HCT116 (cell line): Measurements from ENCODE around the gene SNN. TPM values are rescaled to one million over a fixed set of nuclear protein-coding genes. Genes with fewer than 3 reads are reported as not detected.

Experiments
- ATAC-seq: fragments of 200-7000 bp; cut with Tn5 transposase; 2 replicates; pipeline ENCODE4 v1.9.1; 2020; ENCODE audit warnings: mild to moderate bottlenecking, moderate library complexity
- BruUV-seq: library from RNA; stranded (reverse); fragments of 400-500 nt; replicated peaks from 2 replicates; lab custom pipeline; 2021; lab: Mats Ljungman, UMichigan
- CTCF ChIA-PET: fragments of 300-600 bp; sonication (Branson Sonifier 250); formaldehyde crosslinking; loops from one replicate; lab custom pipeline; 2021; ENCODE audit warnings: antibody characterized with exemption; lab: Charles Lee
- POLR2A ChIA-PET: fragments of 300-600, 350-600 bp; sonication (Branson Sonifier 250); formaldehyde crosslinking; loops from one replicate; lab custom pipeline; 2021; ENCODE audit warnings: antibody characterized with exemption; lab: Charles Lee
- RAD21 ChIA-PET, 2 experiments: fragments of 300-600 bp; sonication (Branson Sonifier 250); formaldehyde crosslinking; loops; one replicate each; lab custom pipeline; 2023; ENCODE audit warnings: low total read pairs in 2 of 2; ENCODE audit not compliant: uncharacterized antibody in 2 of 2, unreplicated experiment in 2 of 2, low non-redundant PET in 1 of 2; lab: Charles Lee
- DNase-seq: peaks from one replicate; pipeline ENCODE4 v3.0.0-alpha.2; 2010; ENCODE audit warnings: low read depth, low spot score
- H2AFZ ChIP-seq: fragments of 200-600 bp; shearing (Covaris generic), sonication (generic); 2 replicates; pipeline ENCODE4 v1.6.1; 2017; ENCODE audit warnings: low read depth, mixed run types, mixed read lengths, antibody characterized with exemption, low read length; ENCODE audit not compliant: poor library complexity, severe bottlenecking
- H3K27ac ChIP-seq: 2 replicates; pipeline ENCODE4 v1.5.1; 2012; ENCODE audit warnings: low read depth, low read length
- H3K27me3 ChIP-seq: fragments of 200-600 bp; sonication (generic); 2 replicates; pipeline ENCODE4 v1.6.1; 2016; ENCODE audit warnings: mixed run types, low read length, mixed read lengths; ENCODE audit not compliant: insufficient read depth
- H3K36me3 ChIP-seq, 2 experiments: fragments of 200-500 bp in 1 of 2; fragments of 200-600 bp in 1 of 2; sonication (Bioruptor generic) in 1 of 2; sonication (generic) in 1 of 2; 2 replicates each; pipeline versions ENCODE4 v1.5.1 to v1.6.1; 2014 to 2016; ENCODE audit warnings: low read length in 2 of 2, inconsistent platforms in 1 of 2, mixed read lengths in 1 of 2, mixed run types in 1 of 2; ENCODE audit not compliant: insufficient read depth in 2 of 2, control insufficient read depth in 1 of 2
- H3K4me1 ChIP-seq, 2 experiments: fragments of 200-600 bp in 1 of 2; sonication (generic) in 1 of 2; 2 replicates each; pipeline versions ENCODE4 v1.5.1 to v1.6.1; 2012 to 2017; ENCODE audit warnings: low read length in 2 of 2, inconsistent platforms in 1 of 2, mild to moderate bottlenecking in 1 of 2, mixed read lengths in 1 of 2, mixed run types in 1 of 2, moderate library complexity in 1 of 2; ENCODE audit not compliant: insufficient read depth in 2 of 2, control insufficient read depth in 1 of 2
- H3K4me2 ChIP-seq: fragments of 200-600 bp; sonication (generic); 2 replicates; pipeline ENCODE4 v1.6.1; 2017; ENCODE audit warnings: mixed run types, low read length, mixed read lengths
- H3K4me3 ChIP-seq, 2 experiments: fragments of 200-600 bp in 1 of 2; sonication (generic) in 1 of 2; replicated peaks in 1 of 2; 2 replicates each; pipeline ENCODE4 v1.5.1; 2011 to 2016; ENCODE audit warnings: low read length in 2 of 2, control low read depth in 1 of 2, low read depth in 1 of 2, mild to moderate bottlenecking in 1 of 2, mixed read lengths in 1 of 2, mixed run types in 1 of 2
- H3K79me2 ChIP-seq: fragments of 200-600 bp; sonication (generic); 2 replicates; pipeline ENCODE4 v1.6.1; 2017; ENCODE audit warnings: mild to moderate bottlenecking, mixed run types, low read length, moderate library complexity, mixed read lengths; ENCODE audit not compliant: insufficient read depth
- H3K9ac ChIP-seq: fragments of 200-600 bp; sonication (generic); 2 replicates; pipeline ENCODE4 v1.6.1; 2016; ENCODE audit warnings: low read length, mixed read lengths
- H3K9me2 ChIP-seq: fragments of 200-600 bp; sonication (generic), shearing (Covaris generic); 2 replicates; pipeline ENCODE4 v1.6.1; 2017; ENCODE audit warnings: mixed run types, mild to moderate bottlenecking, moderate library complexity; ENCODE audit not compliant: insufficient read depth
- H3K9me3 ChIP-seq, 2 experiments: fragments of 200-500 bp in 1 of 2; fragments of 200-600 bp in 1 of 2; sonication (Bioruptor generic) in 1 of 2; sonication (generic) in 1 of 2; 2 replicates each; pipeline ENCODE4 v1.6.1; 2014 to 2017; ENCODE audit warnings: low read length in 2 of 2, mixed read lengths in 2 of 2, inconsistent platforms in 1 of 2, low read depth in 1 of 2, mild to moderate bottlenecking in 1 of 2, mixed run types in 1 of 2, moderate library complexity in 1 of 2; ENCODE audit not compliant: control insufficient read depth in 1 of 2, insufficient read depth in 1 of 2
- H4K20me1 ChIP-seq: fragments of 200-600 bp; sonication (generic), shearing (Covaris generic); 2 replicates; pipeline ENCODE4 v1.6.1; 2017; ENCODE audit warnings: mixed run types, mild to moderate bottlenecking, moderate library complexity; ENCODE audit not compliant: insufficient read depth
- CEBPB ChIP-seq: IDR thresholded peaks from 2 replicates; pipeline ENCODE4 v1.6.1; 2012; ENCODE audit warnings: low read depth
- ELF1 ChIP-seq: IDR thresholded peaks from 2 replicates; pipeline ENCODE4 v1.6.1; 2012; ENCODE audit warnings: low read depth, borderline replicate concordance
- FOSL1 ChIP-seq: IDR thresholded peaks from 2 replicates; pipeline ENCODE4 v1.6.1; 2012; ENCODE audit warnings: low read depth
- POLR2AphosphoS5 ChIP-seq: IDR thresholded peaks from 2 replicates; pipeline ENCODE4 v1.6.1; 2011; ENCODE audit warnings: mild to moderate bottlenecking, low read depth, low read length, moderate library complexity
- RAD21 ChIP-seq: IDR thresholded peaks from 2 replicates; pipeline ENCODE4 v1.6.1; 2012; ENCODE audit warnings: low read depth, mild to moderate bottlenecking
- SIN3A ChIP-seq: IDR thresholded peaks from 2 replicates; pipeline ENCODE4 v1.6.1; 2012; ENCODE audit warnings: low read depth
- SP1 ChIP-seq: IDR thresholded peaks from 2 replicates; pipeline ENCODE4 v1.6.1; 2012; ENCODE audit warnings: low read depth
- SRF ChIP-seq: IDR thresholded peaks from 2 replicates; pipeline ENCODE4 v1.6.1; 2012; ENCODE audit warnings: low read depth
- YY1 ChIP-seq: IDR thresholded peaks from 2 replicates; pipeline ENCODE4 v1.6.1; 2011; ENCODE audit warnings: low read length, low read depth, moderate library complexity, mild to moderate bottlenecking; ENCODE audit not compliant: insufficient replicate concordance; ENCODE audit errors: extremely low read depth
- ZFX ChIP-seq: fragments of 450-650 bp; IDR thresholded peaks from 2 replicates; pipeline ENCODE4 v1.6.1; 2017
- intact Hi-C: fragments of 100-400 bp; cut with micrococcal nuclease; formaldehyde crosslinking; loops from 2 replicates; pipeline ENCODE4 v1.10.0; 2022
- total RNA-seq: library from RNA; stranded (reverse); gene quantifications from one replicate; pipeline ENCODE4 v1.2.1, GENCODE V29; 2021; ENCODE audit not compliant: unreplicated experiment

SNN gene
- total RNA-seq, 1 experiment from 2014 or later: 12.2 TPM

- no peaks in the 10 kb centered on the region for H3K9me2 ChIP-seq
- CTCF ChIA-PET: interaction anchor here (1.0 kb wide), 1 partner anchor 319 kb away, joined by 3 read pairs; no protein-coding TSS in a partner anchor
- DNase-seq: no peak
Observed at GRCh38 chr16:11726008-11726407, 57.8 kb downstream of the SNN start.

GRCh38 chr16:11727796-11728543 is 59.7 kb downstream of the SNN start:
- no peaks in the 10 kb centered on the region for H3K27me3 ChIP-seq
- RAD21 ChIA-PET: no interaction called here
- peaks cover 32% of the 10 kb centered on the region for H3K79me2 ChIP-seq
- no peaks in the 10 kb centered on the region for H3K4me1 ChIP-seq
- no peak overlapping the region for H3K4me3 ChIP-seq
- TF ChIP-seq POLR2AphosphoS5 (no peak), SP1 (no peak), ELF1 (no peak), YY1 (no peak), SIN3A (no peak)
- TF ChIP-seq, all 23 proteins: peak for 0
- CTCF ChIA-PET: no interaction called here
- H3K9me2 ChIP-seq: no peaks in the 10 kb centered on the region
- no TSS peak for BruUV-seq
- H3K4me2 ChIP-seq: no peak overlapping the region
- ATAC-seq (no peak), DNase-seq (no peak)
- H2AFZ ChIP-seq: no peak overlapping the region
- intact Hi-C loops: no loop called here
- H3K36me3 ChIP-seq: peaks cover 35 to 40% of the 10 kb centered on the region in 2 experiments; a peak in 3 of 4 replicates
- no peaks in the 10 kb centered on the region for H3K9me3 ChIP-seq
- H3K9ac ChIP-seq: no peak overlapping the region
- no peak overlapping the region for H3K27ac ChIP-seq
- POLR2A ChIA-PET: no interaction called here
- H4K20me1 ChIP-seq: no peaks in the 10 kb centered on the region

More at GRCh38 chr16:11726008-11726407, 57.8 kb downstream of the SNN start:
- Histone ChIP-seq H3K27ac (no peak overlapping the region), H3K36me3 (peaks cover 25 to 42% of the 10 kb centered on the region in 2 experiments; a peak in 3 of 4 replicates), H3K9ac (no peak overlapping the region), H2AFZ (no peak overlapping the region), H3K27me3 (no peaks in the 10 kb centered on the region), H3K9me3 (no peaks in the 10 kb centered on the region), H3K4me1 (no peaks in the 10 kb centered on the region), H3K79me2 (peaks cover 30% of the 10 kb centered on the region), H3K4me2 (no peak overlapping the region)
- ChIA-PET POLR2A (no interaction called here), RAD21 (no interaction called here)
- BruUV-seq: no TSS peak
- ATAC-seq: no peak
- intact Hi-C loops: no loop called here
- TF ChIP-seq POLR2AphosphoS5: no peak
- no peak for TF ChIP-seq RAD21
- no peak for TF ChIP-seq CEBPB
- no peak for TF ChIP-seq SRF
- TF ChIP-seq FOSL1: no peak
- TF ChIP-seq ZFX: no peak
- TF ChIP-seq, all 23 proteins: peak for 0
- H4K20me1 ChIP-seq: no peaks in the 10 kb centered on the region
- no peak overlapping the region for H3K4me3 ChIP-seq

Other genes with a start within 250 kb of the SNN start
- 84.2 TPM for gene LITAF, start 81.5 kb upstream of the SNN start, total RNA-seq
- gene TXNDC11, start 74.4 kb downstream of the SNN start, total RNA-seq: 26.8 TPM
- gene ZC3H7A, start 128.8 kb downstream of the SNN start, total RNA-seq: 33.4 TPM
- gene RSL1D1, start 183.1 kb downstream of the SNN start, total RNA-seq: 291 TPM
- gene GSPT1, start 247.5 kb downstream of the SNN start, total RNA-seq: 148 TPM